ENCODE data around the gene NOXO1. TPM values are rescaled to one million over a fixed set of nuclear protein-coding genes. Genes with fewer than 3 reads are reported as not detected.
A peak's percentile ranks its signal among the peaks of the same experiment; 100 is the strongest.

NOXO1 gene
- polyA plus RNA-seq, 1 donor (not counting 4 experiments of a cell fraction or from before 2014, with no cell fraction given) = 0.38 TPM

DNA sequence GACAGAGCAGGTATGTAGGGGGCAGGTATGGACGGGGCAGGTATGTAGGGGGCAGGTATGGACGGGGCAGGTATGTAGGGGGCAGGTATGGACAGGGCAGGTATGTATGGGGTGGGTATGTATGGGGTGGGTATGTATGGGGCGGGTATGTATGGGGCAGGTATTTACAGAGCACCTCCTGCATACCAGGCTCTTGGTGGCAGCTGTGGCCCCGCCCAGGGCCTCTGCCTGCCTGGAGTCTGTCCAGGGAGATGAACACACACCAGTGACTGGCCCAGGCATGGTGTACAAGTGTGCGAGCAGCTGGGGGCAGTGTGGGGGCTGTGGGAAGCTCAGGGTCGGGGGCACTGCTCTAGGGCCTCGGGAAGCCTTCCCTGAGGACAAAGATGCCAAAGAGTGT is 31.2 kb downstream of the NOXO1 start:
- Histone ChIP-seq H3K9me1 (ENCODE audit: control insufficient read depth, extremely low read depth, insufficient read depth, low read length) (no peaks in the 10 kb centered on the region), H3K27me3 (ENCODE audit: control insufficient read depth, extremely low read depth, insufficient read depth, low read length) (no peaks in the 10 kb centered on the region), H3K9ac (ENCODE audit: control insufficient read depth, extremely low read depth, insufficient read depth, low read length) (peak overlapping the region; percentile 18), H3K79me2 (ENCODE audit: control insufficient read depth, insufficient read depth, low read length) (no peaks in the 10 kb centered on the region), H3K4me1 (ENCODE audit: control insufficient read depth, extremely low read depth, insufficient read depth, low read length) (peaks cover 23% of the 10 kb centered on the region), H3K36me3 (ENCODE audit: control insufficient read depth in 2 of 2, extremely low read depth in 1 of 2, insufficient read depth in 2 of 2, low read length in 2 of 2) (no peaks in the 10 kb centered on the region), H2AFZ (ENCODE audit: control insufficient read depth, low read length) (peak overlapping the region; percentile 52), H3K4me2 (ENCODE audit: control insufficient read depth, extremely low read depth, insufficient read depth, low read depth, low read length) (peak overlapping the region; percentile 20), H3K4me3 (ENCODE audit: control insufficient read depth in 2 of 3, extremely low read depth in 1 of 3, insufficient read depth in 2 of 3, low read depth in 1 of 3, low read length in 3 of 3) (no peak overlapping the region), H4K20me1 (ENCODE audit: control insufficient read depth, extremely low read depth, insufficient read depth, low read length) (no peaks in the 10 kb centered on the region), H3K9me3 (ENCODE audit: control insufficient read depth, low read depth, low read length) (no peaks in the 10 kb centered on the region), H3K27ac (ENCODE audit: control insufficient read depth, insufficient read depth, low read length) (peak overlapping the region; percentile 56)
- TF ChIP-seq, protein P1, sequence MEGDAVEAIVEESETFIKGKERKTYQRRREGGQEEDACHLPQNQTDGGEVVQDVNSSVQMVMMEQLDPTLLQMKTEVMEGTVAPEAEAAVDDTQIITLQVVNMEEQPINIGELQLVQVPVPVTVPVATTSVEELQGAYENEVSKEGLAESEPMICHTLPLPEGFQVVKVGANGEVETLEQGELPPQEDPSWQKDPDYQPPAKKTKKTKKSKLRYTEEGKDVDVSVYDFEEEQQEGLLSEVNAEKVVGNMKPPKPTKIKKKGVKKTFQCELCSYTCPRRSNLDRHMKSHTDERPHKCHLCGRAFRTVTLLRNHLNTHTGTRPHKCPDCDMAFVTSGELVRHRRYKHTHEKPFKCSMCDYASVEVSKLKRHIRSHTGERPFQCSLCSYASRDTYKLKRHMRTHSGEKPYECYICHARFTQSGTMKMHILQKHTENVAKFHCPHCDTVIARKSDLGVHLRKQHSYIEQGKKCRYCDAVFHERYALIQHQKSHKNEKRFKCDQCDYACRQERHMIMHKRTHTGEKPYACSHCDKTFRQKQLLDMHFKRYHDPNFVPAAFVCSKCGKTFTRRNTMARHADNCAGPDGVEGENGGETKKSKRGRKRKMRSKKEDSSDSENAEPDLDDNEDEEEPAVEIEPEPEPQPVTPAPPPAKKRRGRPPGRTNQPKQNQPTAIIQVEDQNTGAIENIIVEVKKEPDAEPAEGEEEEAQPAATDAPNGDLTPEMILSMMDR (optimal IDR thresholded peaks at IDR 0.05 in 1 of 3, IDR thresholded peaks at IDR 0.05 in 1 of 3, conservative IDR thresholded peaks at IDR 0.05 in 1 of 3; ENCODE audit: extremely low read depth in 1 of 3, insufficient read depth in 2 of 3, low read length in 3 of 3) = peak in 2 of 3 experiments; percentile 46 to 56
- TF ChIP-seq EZH2 (IDR thresholded peaks at IDR 0.05; ENCODE audit: low read length) = no peak
- dilution Hi-C loops (cut with MboI; ENCODE audit: extremely low pct_ligation_motif_present, low sequenced_read_pairs) = no loop called here
- DNase-seq (ENCODE audit: low read depth, low spot score) (peak; percentile 100), FAIRE-seq (peak; percentile 88)

DNA sequence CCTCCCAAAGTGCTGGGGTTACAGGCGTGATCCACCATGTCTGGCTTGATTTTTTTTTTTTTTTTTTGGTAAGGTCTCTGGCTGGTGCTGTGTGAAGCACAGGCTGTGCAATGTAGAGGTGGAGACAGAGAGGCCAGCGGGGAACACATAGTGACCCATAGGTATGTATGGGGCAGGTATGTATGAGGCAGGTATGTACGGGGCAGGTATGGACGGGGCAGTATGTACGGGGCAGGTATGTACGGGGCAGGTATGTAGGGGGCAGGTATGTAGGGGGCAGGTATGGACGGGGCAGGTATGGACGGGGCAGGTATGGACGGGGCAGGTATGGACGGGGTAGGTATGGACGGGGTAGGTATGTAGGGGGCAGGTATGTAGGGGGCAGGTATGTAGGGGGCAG is 31.8 kb downstream of the NOXO1 start:
- Histone ChIP-seq H3K27ac (ENCODE audit: control insufficient read depth, insufficient read depth, low read length) (no peak overlapping the region), H3K9ac (ENCODE audit: control insufficient read depth, extremely low read depth, insufficient read depth, low read length) (no peak overlapping the region), H3K36me3 (ENCODE audit: control insufficient read depth in 2 of 2, extremely low read depth in 1 of 2, insufficient read depth in 2 of 2, low read length in 2 of 2) (no peaks in the 10 kb centered on the region), H4K20me1 (ENCODE audit: control insufficient read depth, extremely low read depth, insufficient read depth, low read length) (no peaks in the 10 kb centered on the region), H3K4me3 (ENCODE audit: control insufficient read depth in 2 of 3, extremely low read depth in 1 of 3, insufficient read depth in 2 of 3, low read depth in 1 of 3, low read length in 3 of 3) (no peak overlapping the region), H3K4me1 (ENCODE audit: control insufficient read depth, extremely low read depth, insufficient read depth, low read length) (peaks cover 23% of the 10 kb centered on the region), H3K4me2 (ENCODE audit: control insufficient read depth, extremely low read depth, insufficient read depth, low read depth, low read length) (no peak overlapping the region), H3K79me2 (ENCODE audit: control insufficient read depth, insufficient read depth, low read length) (no peaks in the 10 kb centered on the region), H2AFZ (ENCODE audit: control insufficient read depth, low read length) (no peak overlapping the region), H3K9me1 (ENCODE audit: control insufficient read depth, extremely low read depth, insufficient read depth, low read length) (no peaks in the 10 kb centered on the region), H3K27me3 (ENCODE audit: control insufficient read depth, extremely low read depth, insufficient read depth, low read length) (no peaks in the 10 kb centered on the region), H3K9me3 (ENCODE audit: control insufficient read depth, low read depth, low read length) (no peaks in the 10 kb centered on the region)
- no peak for FAIRE-seq
- dilution Hi-C loops (cut with MboI; ENCODE audit: extremely low pct_ligation_motif_present, low sequenced_read_pairs) = no loop called here
- no peak for TF ChIP-seq EZH2 (IDR thresholded peaks at IDR 0.05; ENCODE audit: low read length)
- TF ChIP-seq, protein P1 (optimal IDR thresholded peaks at IDR 0.05 in 1 of 3, IDR thresholded peaks at IDR 0.05 in 1 of 3, conservative IDR thresholded peaks at IDR 0.05 in 1 of 3; ENCODE audit: extremely low read depth in 1 of 3, insufficient read depth in 2 of 3, low read length in 3 of 3) = no peak
- DNase-seq (ENCODE audit: low read depth, low spot score) = peak; percentile 99

Measured in keratinocyte (primary cell).